ENCODE data around the gene MYH1.

Gene MYH1

DNA sequence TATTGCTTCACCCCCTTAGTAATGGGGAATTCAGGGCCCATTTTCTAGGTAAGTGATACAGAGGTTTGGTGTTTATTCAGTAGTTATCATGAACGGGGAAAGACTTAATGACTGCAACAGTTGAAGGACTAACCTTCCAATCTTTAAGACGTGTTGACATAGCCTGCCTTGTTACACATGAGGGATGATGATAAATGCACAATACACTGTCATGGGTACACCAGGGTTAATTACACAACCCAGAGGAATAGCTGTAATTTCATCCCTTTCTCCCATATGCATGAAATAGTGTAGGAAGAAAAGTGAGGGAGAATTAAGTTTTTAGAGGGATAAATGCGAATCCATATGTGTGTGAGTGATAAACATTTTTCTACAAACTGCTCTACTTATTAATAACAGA is 59.6 kb downstream of the MYH1 start:
- no peak overlapping the region for H3K4me3 ChIP-seq (replicated peaks; ENCODE audit: low read depth, low read length)
- TF ChIP-seq, protein P1, sequence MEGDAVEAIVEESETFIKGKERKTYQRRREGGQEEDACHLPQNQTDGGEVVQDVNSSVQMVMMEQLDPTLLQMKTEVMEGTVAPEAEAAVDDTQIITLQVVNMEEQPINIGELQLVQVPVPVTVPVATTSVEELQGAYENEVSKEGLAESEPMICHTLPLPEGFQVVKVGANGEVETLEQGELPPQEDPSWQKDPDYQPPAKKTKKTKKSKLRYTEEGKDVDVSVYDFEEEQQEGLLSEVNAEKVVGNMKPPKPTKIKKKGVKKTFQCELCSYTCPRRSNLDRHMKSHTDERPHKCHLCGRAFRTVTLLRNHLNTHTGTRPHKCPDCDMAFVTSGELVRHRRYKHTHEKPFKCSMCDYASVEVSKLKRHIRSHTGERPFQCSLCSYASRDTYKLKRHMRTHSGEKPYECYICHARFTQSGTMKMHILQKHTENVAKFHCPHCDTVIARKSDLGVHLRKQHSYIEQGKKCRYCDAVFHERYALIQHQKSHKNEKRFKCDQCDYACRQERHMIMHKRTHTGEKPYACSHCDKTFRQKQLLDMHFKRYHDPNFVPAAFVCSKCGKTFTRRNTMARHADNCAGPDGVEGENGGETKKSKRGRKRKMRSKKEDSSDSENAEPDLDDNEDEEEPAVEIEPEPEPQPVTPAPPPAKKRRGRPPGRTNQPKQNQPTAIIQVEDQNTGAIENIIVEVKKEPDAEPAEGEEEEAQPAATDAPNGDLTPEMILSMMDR (IDR thresholded peaks at IDR 0.05; ENCODE audit: low read length, missing control alignments): no peak
- DNase-seq (ENCODE audit: low read depth): no peak

- no peak overlapping the region for H3K4me3 ChIP-seq (replicated peaks; ENCODE audit: low read depth, low read length)
- TF ChIP-seq, protein P1 (IDR thresholded peaks at IDR 0.05; ENCODE audit: low read length, missing control alignments): no peak
Observed at GRCh38 chr17:10457952-10458351, 60.4 kb downstream of the MYH1 start.

DNA sequence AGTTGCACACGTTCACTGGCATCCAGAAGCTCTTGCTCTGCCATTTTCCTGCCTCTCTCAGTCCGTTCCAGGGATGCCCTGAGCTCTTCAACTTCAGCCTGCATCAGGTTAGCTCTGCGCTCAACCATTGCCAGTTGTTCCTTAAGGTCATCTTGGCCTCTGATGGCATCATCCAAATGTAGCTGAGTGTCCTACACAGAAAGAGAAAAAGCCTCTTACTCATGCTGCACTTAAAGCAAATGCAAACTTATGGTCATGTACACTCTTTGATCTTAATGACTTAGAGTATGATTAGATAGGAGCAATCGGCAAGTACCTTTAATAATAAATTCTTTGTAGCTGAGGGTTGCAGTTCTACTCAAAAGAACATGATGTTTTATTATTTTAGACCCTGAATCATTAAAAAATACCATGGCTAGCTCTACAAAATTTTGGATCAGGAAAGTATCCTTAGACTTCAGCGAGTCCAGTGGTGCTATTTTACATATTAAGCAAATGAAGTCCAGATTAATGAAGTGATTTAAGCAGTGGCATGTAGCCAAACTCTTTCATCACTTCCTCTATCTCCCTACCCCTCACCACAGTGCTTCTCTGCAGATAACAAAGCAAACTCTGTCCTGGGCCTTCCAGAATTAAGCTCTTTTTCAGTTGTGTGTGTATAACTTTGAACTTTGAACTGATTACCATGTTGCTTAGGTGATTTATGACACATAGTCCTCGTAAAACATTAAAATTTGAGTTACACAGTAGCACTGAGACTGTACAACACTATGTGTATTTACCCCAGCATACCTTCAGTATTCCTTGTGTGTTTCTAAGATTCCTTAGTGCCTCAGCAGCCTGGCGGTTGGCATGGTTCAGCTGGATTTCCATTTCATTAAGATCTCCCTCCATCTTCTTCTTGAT is 71.1 kb downstream of the MYH1 start:
- TF ChIP-seq, protein P1 (IDR thresholded peaks at IDR 0.05; ENCODE audit: low read length, missing control alignments): no peak
- no peak for DNase-seq (ENCODE audit: low read depth)

More at GRCh38 chr17:10457952-10458351, 60.4 kb downstream of the MYH1 start:
- no peak for DNase-seq (ENCODE audit: low read depth)

More for the DNA sequence above, 71.1 kb downstream of the MYH1 start:
- H3K4me3 ChIP-seq (replicated peaks; ENCODE audit: low read depth, low read length): no peak overlapping the region

Measured in fibroblast of pulmonary artery (primary cell).